Caco-2 (cell line): ENCODE measurements around the gene SIGMAR1. TPM values are rescaled to one million over a fixed set of nuclear protein-coding genes. Genes with fewer than 3 reads are reported as not detected.

Experiments
- BruUV-seq: library from RNA; stranded (reverse); fragments of 400-500 nt; replicated peaks from 2 replicates; lab custom pipeline; 2021; lab: Mats Ljungman, UMichigan
- CTCF ChIA-PET: fragments of 300-600 bp; sonication (Branson Sonifier 250); formaldehyde crosslinking; loops from one replicate; lab custom pipeline; 2022; ENCODE audit warnings: antibody characterized with exemption; lab: Charles Lee
- POLR2A ChIA-PET: fragments of 300-600 bp; sonication (Branson Sonifier 250); formaldehyde crosslinking; loops from one replicate; lab custom pipeline; 2022; ENCODE audit warnings: antibody characterized with exemption; lab: Charles Lee
- DNase-seq, 2 experiments: peaks; one replicate each; pipeline versions ENCODE4 v3.0.0 to v3.0.0-alpha.2; 2020 to 2022
- H3K27me3 ChIP-seq: replicated peaks from 2 replicates; pipeline ENCODE4 v1.6.0; 2011; ENCODE audit warnings: low read length; ENCODE audit not compliant: control insufficient read depth, insufficient read depth
- H3K36me3 ChIP-seq: 2 replicates; pipeline ENCODE4 v1.5.1; 2011; ENCODE audit warnings: low read length; ENCODE audit not compliant: control insufficient read depth, insufficient read depth
- H3K4me1 ChIP-seq: fragments of 250-450 bp; sonication (Bioruptor Pico); 2 replicates; pipeline ENCODE4 v1.5.1; 2020; ENCODE audit warnings: mild to moderate bottlenecking
- H3K4me3 ChIP-seq: 2 replicates; pipeline ENCODE4 v1.5.1; 2011; ENCODE audit warnings: low read depth, mild to moderate bottlenecking, control low read depth, low read length
- H3K9me3 ChIP-seq: fragments of 250-450 bp; sonication (Bioruptor Pico); 2 replicates; pipeline ENCODE4 v1.5.1; 2020; ENCODE audit warnings: mild to moderate bottlenecking, moderate library complexity
- H3K27ac Mint-ChIP-seq: one replicate; pipeline ENCODE4 v1.8.0; 2022; ENCODE audit warnings: mixed read lengths; ENCODE audit not compliant: unreplicated experiment
- H3K27me3 Mint-ChIP-seq: one replicate; pipeline ENCODE4 v1.8.0; 2022; ENCODE audit warnings: mixed read lengths; ENCODE audit not compliant: insufficient read depth, unreplicated experiment
- H3K36me3 Mint-ChIP-seq: one replicate; pipeline ENCODE4 v1.8.0; 2022; ENCODE audit warnings: mild to moderate bottlenecking, mixed read lengths; ENCODE audit not compliant: insufficient read depth, unreplicated experiment
- H3K4me1 Mint-ChIP-seq: one replicate; pipeline ENCODE4 v1.8.0; 2022; ENCODE audit warnings: low read depth, mixed read lengths; ENCODE audit not compliant: unreplicated experiment
- H3K4me3 Mint-ChIP-seq: one replicate; pipeline ENCODE4 v1.8.0; 2022; ENCODE audit warnings: mild to moderate bottlenecking, moderate library complexity, mixed read lengths; ENCODE audit not compliant: unreplicated experiment
- H3K9me3 Mint-ChIP-seq: one replicate; pipeline ENCODE4 v1.8.0; 2022; ENCODE audit warnings: mixed read lengths; ENCODE audit not compliant: unreplicated experiment
- intact Hi-C: fragments of 100-400 bp; cut with micrococcal nuclease; formaldehyde crosslinking; loops from one replicate; pipeline ENCODE4 v1.10.0; 2022; ENCODE audit not compliant: unreplicated experiment
- total RNA-seq: library from RNA; stranded (reverse); gene quantifications from 2 replicates; pipeline ENCODE4 v1.2.3, GENCODE V29; 2022
- TF ChIP-seq, protein P1 (sequence below), 2 experiments: fragments of 200-600 bp in 1 of 2; IDR thresholded peaks; 1 replicate in 1 of 2; 2 replicates in 1 of 2; pipeline versions ENCODE4 v1.5.1 to v1.8.0; 2011 to 2022; ENCODE audit warnings: antibody characterized with exemption in 1 of 2, control low read depth in 1 of 2, inconsistent platforms in 1 of 2, low read depth in 1 of 2, low read length in 1 of 2, mild to moderate bottlenecking in 1 of 2, moderate library complexity in 1 of 2; ENCODE audit not compliant: insufficient read depth in 1 of 2, severe bottlenecking in 1 of 2, unreplicated experiment in 1 of 2

The SIGMAR1 gene
- total RNA-seq, 1 experiment from 2014 or later, result 102 TPM

DNA sequence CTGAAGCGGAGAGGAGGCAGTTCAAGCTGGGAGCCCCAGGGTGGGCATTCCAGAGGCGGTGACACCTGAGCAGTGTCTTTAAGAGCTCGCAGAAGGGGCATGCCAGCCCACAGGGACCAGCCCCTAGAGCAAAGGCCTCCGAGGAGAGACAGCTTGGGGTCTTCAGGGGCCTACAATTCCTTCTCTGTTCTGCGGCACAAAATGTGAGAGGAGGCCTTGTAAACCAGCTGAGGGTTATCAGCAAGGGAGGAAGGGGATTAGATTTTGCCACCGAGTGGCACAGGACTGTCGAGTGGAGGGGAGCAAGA, 505 bp upstream of the SIGMAR1 start:
- BruUV-seq, result TSS peak; percentile 76
- TF ChIP-seq, protein P1, sequence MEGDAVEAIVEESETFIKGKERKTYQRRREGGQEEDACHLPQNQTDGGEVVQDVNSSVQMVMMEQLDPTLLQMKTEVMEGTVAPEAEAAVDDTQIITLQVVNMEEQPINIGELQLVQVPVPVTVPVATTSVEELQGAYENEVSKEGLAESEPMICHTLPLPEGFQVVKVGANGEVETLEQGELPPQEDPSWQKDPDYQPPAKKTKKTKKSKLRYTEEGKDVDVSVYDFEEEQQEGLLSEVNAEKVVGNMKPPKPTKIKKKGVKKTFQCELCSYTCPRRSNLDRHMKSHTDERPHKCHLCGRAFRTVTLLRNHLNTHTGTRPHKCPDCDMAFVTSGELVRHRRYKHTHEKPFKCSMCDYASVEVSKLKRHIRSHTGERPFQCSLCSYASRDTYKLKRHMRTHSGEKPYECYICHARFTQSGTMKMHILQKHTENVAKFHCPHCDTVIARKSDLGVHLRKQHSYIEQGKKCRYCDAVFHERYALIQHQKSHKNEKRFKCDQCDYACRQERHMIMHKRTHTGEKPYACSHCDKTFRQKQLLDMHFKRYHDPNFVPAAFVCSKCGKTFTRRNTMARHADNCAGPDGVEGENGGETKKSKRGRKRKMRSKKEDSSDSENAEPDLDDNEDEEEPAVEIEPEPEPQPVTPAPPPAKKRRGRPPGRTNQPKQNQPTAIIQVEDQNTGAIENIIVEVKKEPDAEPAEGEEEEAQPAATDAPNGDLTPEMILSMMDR (IDR thresholded peaks at IDR 0.05; ENCODE audit: insufficient read depth in 1 of 2, low read depth in 1 of 2, low read length in 1 of 2, severe bottlenecking in 1 of 2, unreplicated experiment in 1 of 2), result no peak
- ChIA-PET CTCF (interaction anchor here (0.8 to 3.0 kb wide), 7 partner anchors 8 to 478 kb away, joined by 3 to 25 read pairs (median 4); partner anchors contain the start of genes ARID3C, ATOSB, GALT and IL11RA), POLR2A (interaction anchor here (0.5 to 1.3 kb wide), 3 partner anchors 8 to 431 kb away, joined by 4 to 11 read pairs (median 7); partner anchors contain the start of genes GALT and IL11RA)
- Histone ChIP-seq H3K9me3 (no peaks in the 10 kb centered on the region), H3K4me1 (peaks cover under 1% of the 10 kb centered on the region; the same call in 1 of the 2 replicates), H3K36me3 (peaks cover 1% of the 10 kb centered on the region; the same call in 1 of the 2 replicates), H3K4me3 (peak overlapping the region; percentile 99), H3K27me3 (no peaks in the 10 kb centered on the region)
- intact Hi-C loops, result no loop called here
- peaks cover 10% of the 10 kb centered on the region for H3K36me3 Mint-ChIP-seq
- no peak for DNase-seq
- H3K9me3 Mint-ChIP-seq, result no peaks in the 10 kb centered on the region
- peak overlapping the region; percentile 83 for H3K4me3 Mint-ChIP-seq
- peak overlapping the region; percentile 64 for H3K27ac Mint-ChIP-seq
- peaks cover 7% of the 10 kb centered on the region for H3K4me1 Mint-ChIP-seq
- no peaks in the 10 kb centered on the region for H3K27me3 Mint-ChIP-seq

GRCh38 chr9:34636791-34637355, 714 bp downstream of the SIGMAR1 start:
- Mint-ChIP-seq H3K27me3 (no peaks in the 10 kb centered on the region), H3K4me1 (peaks cover 7% of the 10 kb centered on the region), H3K27ac (peak overlapping the region; percentile 64), H3K9me3 (no peaks in the 10 kb centered on the region), H3K36me3 (peaks cover 10% of the 10 kb centered on the region), H3K4me3 (peak overlapping the region; percentile 83)
- ChIA-PET POLR2A (interaction anchor here (0.5 to 1.3 kb wide), 3 partner anchors 10 to 188 kb away, joined by 3 to 11 read pairs (median 7); partner anchors contain the start of genes GALT and IL11RA), CTCF (interaction anchor here (0.6 to 3.0 kb wide), 6 partner anchors 9 to 1870 kb away, joined by 3 to 25 read pairs (median 4); partner anchors contain the start of gene GALT)
- Histone ChIP-seq H3K4me3 (peak overlapping the region; percentile 99), H3K27me3 (no peaks in the 10 kb centered on the region), H3K9me3 (no peaks in the 10 kb centered on the region), H3K4me1 (no peaks in the 10 kb centered on the region), H3K36me3 (peaks cover 1% of the 10 kb centered on the region; the same call in 1 of the 2 replicates)
- intact Hi-C loops, result loop anchor here (1.0 kb wide), 2 partner anchors 9 to 15 kb away; partner anchors contain the start of genes GALT and IL11RA
- BruUV-seq, result no TSS peak
- TF ChIP-seq, protein P1 (IDR thresholded peaks at IDR 0.05; ENCODE audit: insufficient read depth in 1 of 2, low read depth in 1 of 2, low read length in 1 of 2, severe bottlenecking in 1 of 2, unreplicated experiment in 1 of 2), result no peak
- no peak for DNase-seq

- no TSS peak for BruUV-seq
- H3K27ac Mint-ChIP-seq, result no peak overlapping the region
- intact Hi-C loops, result no loop called here
- H3K9me3 Mint-ChIP-seq, result no peaks in the 10 kb centered on the region
- ChIA-PET POLR2A (interaction anchor here (0.6 kb wide), 1 partner anchor 1556 kb away, joined by 3 read pairs; no protein-coding TSS in a partner anchor), CTCF (interaction anchor here (0.6 kb wide), 2 partner anchors 184 to 243 kb away, joined by 3 read pairs; no protein-coding TSS in a partner anchor)
- H3K4me3 Mint-ChIP-seq, result peak overlapping the region; percentile 46
- H3K4me3 ChIP-seq, result no peak overlapping the region
- TF ChIP-seq, protein P1 (IDR thresholded peaks at IDR 0.05; ENCODE audit: insufficient read depth in 1 of 2, low read depth in 1 of 2, low read length in 1 of 2, severe bottlenecking in 1 of 2, unreplicated experiment in 1 of 2), result no peak
- no peak for DNase-seq
- H3K36me3 Mint-ChIP-seq, result peaks cover 10% of the 10 kb centered on the region
- peaks cover 3% of the 10 kb centered on the region for H3K4me1 ChIP-seq
- H3K36me3 ChIP-seq, result peaks cover 1% of the 10 kb centered on the region; the same call in 1 of the 2 replicates
- H3K27me3 Mint-ChIP-seq, result no peaks in the 10 kb centered on the region
- H3K27me3 ChIP-seq, result no peaks in the 10 kb centered on the region
- peaks cover 3% of the 10 kb centered on the region for H3K4me1 Mint-ChIP-seq
- no peaks in the 10 kb centered on the region for H3K9me3 ChIP-seq
Observed at GRCh38 chr9:34635556-34635955, 2.0 kb downstream of the SIGMAR1 start.
